ENCODE data around the gene MYO1A.
"Not testable (repeated sequence)": the region's sequence is repeated elsewhere in the genome, so short reads cannot be mapped to it uniquely, and the experiment has no call there.

DNA sequence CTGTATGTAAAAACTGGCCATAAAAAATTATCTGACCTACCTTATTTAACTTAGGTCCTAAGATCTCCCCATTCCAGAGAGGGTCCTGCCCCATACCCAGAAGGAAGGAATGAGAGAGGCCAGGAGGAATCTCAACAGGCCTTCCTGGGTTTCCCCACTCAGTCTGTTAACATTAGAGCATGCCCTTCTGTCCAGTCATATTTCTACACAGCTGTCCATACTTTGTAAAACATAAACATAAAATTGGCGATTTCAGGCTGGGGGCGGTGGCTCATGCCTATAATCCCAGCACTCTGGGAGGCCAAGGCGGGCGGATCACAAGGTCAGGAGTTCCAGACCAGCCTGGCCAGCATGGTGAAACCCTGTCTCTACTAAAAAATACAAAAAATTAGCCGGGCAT lies 27.6 kb downstream of the MYO1A start:
- TF ChIP-seq, protein P1, sequence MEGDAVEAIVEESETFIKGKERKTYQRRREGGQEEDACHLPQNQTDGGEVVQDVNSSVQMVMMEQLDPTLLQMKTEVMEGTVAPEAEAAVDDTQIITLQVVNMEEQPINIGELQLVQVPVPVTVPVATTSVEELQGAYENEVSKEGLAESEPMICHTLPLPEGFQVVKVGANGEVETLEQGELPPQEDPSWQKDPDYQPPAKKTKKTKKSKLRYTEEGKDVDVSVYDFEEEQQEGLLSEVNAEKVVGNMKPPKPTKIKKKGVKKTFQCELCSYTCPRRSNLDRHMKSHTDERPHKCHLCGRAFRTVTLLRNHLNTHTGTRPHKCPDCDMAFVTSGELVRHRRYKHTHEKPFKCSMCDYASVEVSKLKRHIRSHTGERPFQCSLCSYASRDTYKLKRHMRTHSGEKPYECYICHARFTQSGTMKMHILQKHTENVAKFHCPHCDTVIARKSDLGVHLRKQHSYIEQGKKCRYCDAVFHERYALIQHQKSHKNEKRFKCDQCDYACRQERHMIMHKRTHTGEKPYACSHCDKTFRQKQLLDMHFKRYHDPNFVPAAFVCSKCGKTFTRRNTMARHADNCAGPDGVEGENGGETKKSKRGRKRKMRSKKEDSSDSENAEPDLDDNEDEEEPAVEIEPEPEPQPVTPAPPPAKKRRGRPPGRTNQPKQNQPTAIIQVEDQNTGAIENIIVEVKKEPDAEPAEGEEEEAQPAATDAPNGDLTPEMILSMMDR (IDR thresholded peaks at IDR 0.05), result not testable (repeated sequence)
- TF ChIP-seq POLR2A (IDR thresholded peaks at IDR 0.05), result not testable (repeated sequence)
